Hematopoietic multipotent progenitor cell treated with erythropoietin and hydrocortisone succinate and interleukin-3 and kit ligand, for 17 days (in vitro differentiated cells): ENCODE data around the gene SGSM2.

Experiments
- DNase-seq: peaks from one replicate; pipeline ENCODE4 v3.0.0-alpha.2; 2015; ENCODE audit warnings: low spot score

The SGSM2 gene

DNA sequence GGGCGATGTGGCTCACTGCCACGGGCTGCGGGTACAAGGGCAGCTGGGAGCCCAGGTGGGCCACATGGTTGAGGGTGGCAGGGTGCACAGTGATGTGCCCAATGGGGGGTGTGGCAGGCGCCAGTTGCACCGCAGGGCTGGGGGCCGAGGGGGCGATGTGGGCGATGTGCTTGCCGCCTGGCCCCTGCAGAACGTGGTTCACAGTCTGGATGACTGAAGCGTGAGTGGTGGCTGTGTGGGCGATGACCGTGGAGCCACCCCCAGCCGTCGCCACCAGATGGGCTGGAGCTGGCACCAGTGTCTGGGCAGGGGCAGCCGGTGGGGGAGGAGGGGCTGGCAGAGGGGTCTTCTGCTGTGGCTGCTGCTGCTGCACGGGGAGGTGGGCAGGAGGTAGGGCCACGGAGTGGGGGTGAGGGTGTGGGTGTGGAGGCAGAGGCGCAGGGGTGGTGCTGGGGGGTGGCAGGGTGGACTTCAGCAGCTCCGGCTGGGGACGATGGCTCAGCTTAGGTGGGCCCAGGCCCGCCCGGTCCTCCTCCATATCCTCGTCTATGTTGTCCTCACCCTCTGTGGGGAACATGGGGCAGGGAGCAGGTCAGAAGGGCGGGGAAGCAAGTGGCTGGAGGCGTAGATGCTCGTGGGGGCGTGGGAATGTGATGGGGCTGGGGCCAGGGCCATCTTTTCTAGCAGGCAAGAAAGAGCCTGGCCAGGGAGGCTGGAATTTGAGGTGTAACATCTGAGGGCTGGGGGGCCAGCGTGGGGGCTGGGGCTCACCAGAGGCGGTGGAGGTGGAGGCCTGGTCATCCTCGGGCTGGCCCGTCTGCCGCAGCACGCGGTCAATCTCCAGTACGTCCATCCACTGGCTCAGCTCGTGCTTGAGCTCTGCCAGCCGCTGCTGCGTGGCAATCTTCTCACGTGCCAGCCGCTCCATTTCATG lies 50.1 kb downstream of the SGSM2 start:
- no peak for DNase-seq

DNA sequence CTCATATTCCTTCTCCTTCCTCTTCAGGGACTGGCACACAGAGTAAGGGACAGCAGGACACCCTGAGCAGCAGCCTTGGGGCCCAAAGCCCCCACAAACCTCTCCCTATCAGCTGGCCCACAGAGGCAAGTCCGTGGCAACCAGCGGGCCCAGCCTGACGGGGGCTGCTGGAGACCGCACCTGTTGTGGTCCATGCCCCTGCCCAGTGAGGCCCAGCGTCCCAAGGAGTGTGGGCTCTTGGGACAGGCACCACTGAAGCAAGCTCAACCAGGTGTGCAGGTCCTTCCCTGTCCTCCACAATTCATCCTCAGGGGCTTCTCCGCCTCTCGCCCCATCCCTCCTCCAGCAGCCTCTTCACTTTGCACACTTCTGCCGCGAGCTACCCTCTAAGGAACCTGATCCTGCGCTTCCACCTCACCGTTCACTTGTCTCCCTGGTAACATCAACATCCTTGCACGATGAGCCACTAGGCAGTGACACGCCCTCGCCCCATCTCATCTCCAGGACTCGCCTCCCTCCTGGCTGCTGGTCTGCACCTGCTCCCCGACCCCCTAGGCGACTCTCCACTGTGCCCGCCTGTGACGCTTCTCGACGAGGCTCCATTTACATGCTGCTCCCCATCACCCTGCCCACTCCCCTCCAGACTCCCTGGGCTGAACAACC lies 50.9 kb downstream of the SGSM2 start:
- no peak for DNase-seq

- DNase-seq = no peak
Measured at GRCh38 chr17:2388683-2389055, 51.4 kb downstream of the SGSM2 start.

DNA sequence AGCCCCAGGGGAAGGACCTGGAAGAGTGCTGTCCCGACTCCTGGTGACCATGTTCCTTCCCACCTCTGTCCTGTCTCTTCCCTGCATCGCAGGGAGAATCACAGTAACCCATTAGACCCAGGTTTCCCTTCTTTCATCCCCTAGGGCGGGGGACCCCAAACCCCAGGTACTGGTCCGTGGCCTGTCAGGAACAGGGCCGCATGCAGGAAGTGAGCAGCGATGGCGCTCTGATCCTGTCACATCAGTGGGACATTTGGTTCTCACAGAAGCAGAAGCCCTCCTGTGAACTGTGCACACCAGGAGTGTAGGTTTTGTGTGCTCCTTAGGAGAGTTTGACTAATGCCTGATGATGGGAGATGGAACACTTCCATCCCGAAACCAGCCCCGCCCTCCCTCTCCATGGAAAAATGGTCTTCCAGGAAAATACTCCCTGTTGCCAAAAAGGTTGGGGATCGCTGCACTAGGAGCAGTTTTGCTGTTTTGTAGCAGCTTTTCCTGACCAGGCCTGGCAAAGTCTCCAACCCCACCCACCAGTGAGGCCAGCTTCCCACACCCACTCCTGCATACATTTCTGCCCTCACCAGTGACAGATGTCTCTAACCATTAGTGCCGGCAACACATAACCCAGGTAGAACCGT lies 53.0 kb downstream of the SGSM2 start:
- DNase-seq = no peak

- no peak for DNase-seq
Measured at GRCh38 chr17:2391597-2392251, 54.4 kb downstream of the SGSM2 start.

GRCh38 chr17:2392252-2393173 lies 55.2 kb downstream of the SGSM2 start:
- peak; percentile 94 for DNase-seq

DNA sequence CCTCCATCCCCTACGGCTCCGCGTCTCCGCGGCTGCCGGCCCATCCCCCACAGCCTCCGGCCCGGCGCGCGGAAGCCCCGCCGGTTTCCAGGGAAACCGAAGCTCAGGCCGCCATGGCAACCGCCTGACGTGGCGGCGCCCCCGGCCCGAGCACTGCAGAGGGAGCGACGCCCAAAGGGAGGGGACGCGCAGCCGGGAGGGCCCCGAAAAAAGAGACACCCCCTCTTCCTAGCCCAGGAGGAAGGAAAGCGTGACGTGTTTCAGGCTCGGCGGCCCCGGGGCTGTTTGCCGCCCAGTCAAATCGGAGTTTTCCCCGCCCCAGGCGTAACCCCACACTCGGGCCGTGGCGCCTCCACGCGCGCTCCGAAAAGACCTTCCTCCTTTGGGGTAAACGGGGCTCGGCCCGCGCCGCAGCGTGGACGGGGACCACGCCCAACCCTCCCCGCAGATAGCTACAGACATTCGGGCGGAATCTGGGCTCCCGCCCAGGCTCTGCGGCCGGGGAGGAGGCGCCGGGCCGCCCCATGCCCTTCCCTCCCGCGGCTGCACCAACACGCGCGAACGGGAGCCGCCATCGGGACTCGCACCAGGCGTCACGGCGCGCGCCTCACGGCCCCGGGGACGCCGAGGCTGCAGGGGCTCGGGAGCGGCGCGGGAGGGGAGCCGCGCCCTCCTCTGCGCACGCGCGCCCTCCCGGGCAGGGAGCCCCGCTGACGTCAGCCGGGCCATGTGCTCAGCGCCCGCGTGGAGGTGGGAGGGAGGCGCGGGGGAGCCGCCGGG lies 56.1 kb downstream of the SGSM2 start:
- peak; percentile 92 for DNase-seq

- no peak for DNase-seq
Measured at GRCh38 chr17:2393954-2394749, 56.9 kb downstream of the SGSM2 start.

- no peak for DNase-seq
Measured at GRCh38 chr17:2394775-2395201, 57.5 kb downstream of the SGSM2 start.

DNA sequence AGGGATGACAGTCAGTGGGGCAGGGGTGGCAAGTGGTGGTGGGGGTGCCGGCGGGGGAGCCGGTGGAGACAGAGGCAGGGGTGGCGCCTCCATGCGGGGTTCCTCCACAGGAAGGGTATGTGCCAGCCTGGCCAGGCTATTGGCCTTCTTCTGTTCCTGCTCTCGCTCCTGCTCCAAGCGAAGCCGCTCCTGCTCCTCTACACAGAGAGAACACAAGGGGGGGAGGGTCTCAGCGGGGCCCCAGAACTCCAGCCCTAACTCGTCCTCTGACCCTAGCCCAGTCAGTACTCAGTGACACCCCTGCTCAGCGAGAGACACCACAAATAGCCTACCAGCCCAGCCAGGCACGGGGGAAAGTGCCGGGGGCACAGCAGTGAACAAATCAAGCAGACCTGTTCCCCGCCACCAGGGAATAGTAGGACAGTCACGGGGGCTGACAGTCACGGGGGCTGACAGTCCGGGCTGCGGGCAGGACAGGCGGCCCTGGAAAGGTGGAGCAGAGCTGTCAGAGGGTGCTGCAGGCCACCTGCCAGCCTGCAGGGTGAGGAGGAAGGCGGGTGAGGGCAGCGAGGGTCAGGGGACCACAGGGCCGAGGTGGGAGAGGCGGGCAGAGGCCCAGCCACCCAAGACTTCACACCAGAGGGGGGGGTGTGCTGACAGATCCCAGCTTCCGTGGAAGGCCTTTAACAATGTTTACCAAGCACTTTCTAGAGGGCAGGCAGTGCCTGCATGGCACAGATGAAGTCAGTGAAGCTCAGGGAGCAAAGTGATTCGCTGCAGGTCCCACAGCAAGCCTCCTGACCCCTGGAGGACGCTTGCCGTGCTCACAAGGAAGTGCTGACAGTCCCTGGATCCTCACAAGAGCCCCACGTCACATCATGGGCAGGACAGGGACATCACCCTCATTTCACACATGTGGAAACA lies 58.2 kb downstream of the SGSM2 start:
- DNase-seq = no peak

- DNase-seq = no peak
Measured at GRCh38 chr17:2396192-2396567, 58.9 kb downstream of the SGSM2 start.

DNA sequence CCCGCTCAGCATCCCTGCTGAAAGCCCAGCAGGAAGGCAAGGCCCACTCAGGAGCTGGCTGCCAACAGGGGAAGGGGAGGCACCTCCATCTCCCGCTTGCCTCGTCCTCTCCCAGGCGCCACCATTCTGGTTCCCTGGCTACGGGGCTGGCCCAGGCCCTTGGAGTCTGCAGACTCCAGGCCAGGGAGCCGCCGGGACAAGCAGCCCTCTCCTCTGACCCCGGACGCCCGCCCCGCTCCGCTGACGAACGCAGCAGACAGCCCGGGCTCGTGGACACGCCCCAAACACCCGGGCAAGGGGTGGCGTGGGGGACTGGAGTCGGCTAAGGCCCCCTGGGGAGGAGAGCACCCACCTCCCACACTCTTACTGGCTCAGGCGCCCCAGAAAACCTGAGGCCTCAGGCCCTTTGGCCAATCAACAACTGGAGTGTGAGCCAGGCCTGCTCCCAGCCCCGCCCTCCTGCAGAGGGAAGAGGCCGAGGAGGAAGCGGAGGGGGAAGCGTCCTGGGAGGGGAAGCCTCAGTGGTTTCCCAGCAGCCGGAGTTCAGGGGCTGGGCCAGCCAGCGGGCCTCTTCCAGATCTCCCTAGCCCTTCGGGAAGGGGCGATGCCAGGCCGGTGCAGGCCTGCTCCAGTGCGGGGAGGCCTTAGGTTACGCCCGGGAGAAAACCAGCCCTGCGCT lies 59.4 kb downstream of the SGSM2 start:
- peak; percentile 73 for DNase-seq

DNA sequence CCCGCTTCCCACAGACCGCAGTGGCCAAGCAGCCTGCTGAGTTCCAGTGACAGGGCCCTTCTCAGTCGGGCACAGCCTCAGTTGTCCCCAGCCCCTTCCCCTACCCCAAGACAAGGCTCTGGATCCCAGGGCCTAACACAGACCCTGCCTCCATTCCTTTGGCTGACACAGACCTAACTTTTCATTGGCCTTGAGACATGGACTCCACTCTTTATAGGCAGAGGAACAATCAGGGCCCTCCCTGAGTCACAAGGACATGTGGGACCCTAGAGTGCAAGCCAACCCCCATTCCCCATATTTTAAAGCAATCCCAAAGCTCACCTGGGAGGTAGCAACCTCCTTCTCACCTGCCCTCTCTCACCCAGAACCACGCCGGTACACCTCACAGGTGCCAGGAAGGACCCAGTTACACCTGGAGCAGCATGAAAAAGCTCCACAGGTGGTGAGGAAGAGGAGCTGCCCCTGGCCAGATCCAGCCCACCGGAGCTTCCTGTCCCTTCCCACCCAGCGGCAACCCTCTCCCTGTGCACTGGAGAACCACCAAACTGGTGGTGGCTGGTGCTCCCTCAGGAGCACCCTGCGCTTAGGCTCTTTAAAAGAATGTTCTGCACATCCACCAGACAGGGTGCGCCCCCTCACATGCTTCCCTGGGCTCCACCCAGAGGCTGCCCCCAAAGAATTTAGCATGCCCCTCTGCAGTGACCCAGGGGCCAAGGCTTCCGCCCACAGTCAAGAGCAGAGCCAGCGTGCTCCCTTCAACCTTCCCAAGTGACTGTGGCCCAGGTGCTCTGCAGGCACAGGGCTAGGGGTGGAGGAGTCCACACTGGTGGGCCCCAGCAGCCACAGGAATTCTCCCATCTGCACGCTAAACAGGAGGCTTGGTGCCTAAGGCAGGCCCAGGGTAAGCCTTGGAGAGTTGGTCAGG lies 60.2 kb downstream of the SGSM2 start:
- DNase-seq = no peak

GRCh38 chr17:2398182-2398581 lies 60.9 kb downstream of the SGSM2 start:
- DNase-seq = no peak

DNA sequence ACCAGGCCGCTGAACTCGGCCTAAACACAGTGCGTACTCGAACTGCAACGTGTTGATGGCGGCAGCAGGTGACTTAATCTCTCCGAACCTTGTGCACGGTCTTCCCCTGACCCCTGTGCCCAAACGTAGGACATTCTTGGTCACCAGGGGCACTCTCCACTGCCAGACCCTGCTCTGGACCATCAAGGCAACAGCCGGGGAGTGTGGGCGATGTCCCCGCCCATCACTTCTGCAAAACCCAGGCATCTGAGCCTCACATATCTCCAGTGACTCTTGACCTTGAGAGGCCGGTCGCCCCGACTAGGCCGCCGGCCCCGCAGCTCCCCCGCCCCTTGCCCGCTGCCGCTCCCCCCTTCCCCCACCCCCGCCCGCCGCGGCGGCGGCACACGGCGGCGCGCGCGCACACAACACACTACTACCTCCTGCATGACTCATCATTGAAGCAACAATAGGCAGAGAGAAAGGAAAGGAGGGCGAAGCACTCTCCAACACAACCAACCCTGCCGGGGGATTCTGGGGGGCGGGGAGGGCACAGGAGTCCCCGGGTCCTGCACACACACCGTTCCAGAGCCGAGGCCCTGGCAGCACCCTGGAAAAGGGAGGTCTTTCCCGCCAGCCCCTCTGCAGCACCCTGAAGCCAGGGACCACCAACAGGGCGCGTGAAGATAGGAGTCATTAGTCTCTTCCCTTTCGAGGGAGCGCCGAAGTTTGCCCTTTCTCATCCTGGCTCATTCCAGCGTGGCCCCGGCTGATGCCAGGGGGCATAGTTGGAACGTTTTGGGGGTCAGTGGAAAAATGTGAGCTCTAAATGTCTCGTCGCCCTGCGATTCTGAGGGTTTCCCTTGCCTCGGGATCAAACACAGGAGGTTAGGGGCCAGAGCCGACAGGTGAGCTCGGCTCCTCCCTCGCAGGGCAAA lies 61.6 kb downstream of the SGSM2 start:
- DNase-seq = no peak
